Measurements from ENCODE around the gene MYCN.
"Not testable (repeated sequence)": the region's sequence is repeated elsewhere in the genome, so short reads cannot be mapped to it uniquely, and the experiment has no call there.

The MYCN gene

GRCh38 chr2:15950088-15950952 is 10.0 kb downstream of the MYCN start:
- Histone ChIP-seq H3K4me2 (ENCODE audit: low read length) (no peak overlapping the region), H3K27me3 (ENCODE audit: control insufficient read depth, insufficient read depth, low read length) (no peaks in the 10 kb centered on the region), H3K4me1 (ENCODE audit: control insufficient read depth, insufficient read depth, low read length) (no peaks in the 10 kb centered on the region), H3K9ac (ENCODE audit: low read depth, low read length) (no peak overlapping the region), H3K36me3 (ENCODE audit: insufficient read depth, low read length) (no peaks in the 10 kb centered on the region), H3K9me3 (replicated peaks; ENCODE audit: low read length) (no peaks in the 10 kb centered on the region), H3K4me3 (ENCODE audit: low read length) (no peak overlapping the region)

GRCh38 chr2:15951936-15952335 is 11.6 kb downstream of the MYCN start:
- H3K9ac ChIP-seq (ENCODE audit: low read depth, low read length); H3K36me3 ChIP-seq (ENCODE audit: insufficient read depth, low read length); H3K4me1 ChIP-seq (ENCODE audit: control insufficient read depth, insufficient read depth, low read length); H3K4me2 ChIP-seq (ENCODE audit: low read length); H3K4me3 ChIP-seq (ENCODE audit: low read length); H3K9me3 ChIP-seq (replicated peaks; ENCODE audit: low read length); H3K27me3 ChIP-seq (ENCODE audit: control insufficient read depth, insufficient read depth, low read length): not testable (repeated sequence)

GRCh38 chr2:15952451-15953146 is 12.2 kb downstream of the MYCN start:
- Histone ChIP-seq H3K27me3 (ENCODE audit: control insufficient read depth, insufficient read depth, low read length) (no peaks in the 10 kb centered on the region), H3K9ac (ENCODE audit: low read depth, low read length) (no peak overlapping the region), H3K4me3 (ENCODE audit: low read length) (no peak overlapping the region), H3K36me3 (ENCODE audit: insufficient read depth, low read length) (no peaks in the 10 kb centered on the region), H3K4me2 (ENCODE audit: low read length) (no peak overlapping the region), H3K9me3 (replicated peaks; ENCODE audit: low read length) (no peaks in the 10 kb centered on the region), H3K4me1 (ENCODE audit: control insufficient read depth, insufficient read depth, low read length) (no peaks in the 10 kb centered on the region)

- no peaks in the 10 kb centered on the region for H3K27me3 ChIP-seq (ENCODE audit: control insufficient read depth, insufficient read depth, low read length)
- H3K4me2 ChIP-seq (ENCODE audit: low read length): no peak overlapping the region
- no peak overlapping the region for H3K4me3 ChIP-seq (ENCODE audit: low read length)
- no peaks in the 10 kb centered on the region for H3K9me3 ChIP-seq (replicated peaks; ENCODE audit: low read length)
- no peaks in the 10 kb centered on the region for H3K4me1 ChIP-seq (ENCODE audit: control insufficient read depth, insufficient read depth, low read length)
- no peak overlapping the region for H3K9ac ChIP-seq (ENCODE audit: low read depth, low read length)
- H3K36me3 ChIP-seq (ENCODE audit: insufficient read depth, low read length): no peaks in the 10 kb centered on the region
These were observed 12.8 kb downstream of the MYCN start for GRCh38 chr2:15953147-15953630.

GRCh38 chr2:15953891-15954680 is 13.7 kb downstream of the MYCN start:
- H3K9ac ChIP-seq (ENCODE audit: low read depth, low read length): no peak overlapping the region
- H3K4me3 ChIP-seq (ENCODE audit: low read length): no peak overlapping the region
- H3K27me3 ChIP-seq (ENCODE audit: control insufficient read depth, insufficient read depth, low read length): no peaks in the 10 kb centered on the region
- H3K36me3 ChIP-seq (ENCODE audit: insufficient read depth, low read length): no peaks in the 10 kb centered on the region
- H3K9me3 ChIP-seq (replicated peaks; ENCODE audit: low read length): no peaks in the 10 kb centered on the region
- no peak overlapping the region for H3K4me2 ChIP-seq (ENCODE audit: low read length)
- H3K4me1 ChIP-seq (ENCODE audit: control insufficient read depth, insufficient read depth, low read length): no peaks in the 10 kb centered on the region

GRCh38 chr2:15954761-15955160 is 14.4 kb downstream of the MYCN start:
- Histone ChIP-seq H3K4me2 (ENCODE audit: low read length) (no peak overlapping the region), H3K9me3 (replicated peaks; ENCODE audit: low read length) (no peaks in the 10 kb centered on the region), H3K27me3 (ENCODE audit: control insufficient read depth, insufficient read depth, low read length) (no peaks in the 10 kb centered on the region), H3K4me3 (ENCODE audit: low read length) (no peak overlapping the region), H3K4me1 (ENCODE audit: control insufficient read depth, insufficient read depth, low read length) (no peaks in the 10 kb centered on the region), H3K9ac (ENCODE audit: low read depth, low read length) (no peak overlapping the region), H3K36me3 (ENCODE audit: insufficient read depth, low read length) (no peaks in the 10 kb centered on the region)

GRCh38 chr2:15955232-15955988 is 15.1 kb downstream of the MYCN start:
- Histone ChIP-seq H3K4me3 (ENCODE audit: low read length) (no peak overlapping the region), H3K9me3 (replicated peaks; ENCODE audit: low read length) (no peaks in the 10 kb centered on the region), H3K36me3 (ENCODE audit: insufficient read depth, low read length) (no peaks in the 10 kb centered on the region), H3K4me2 (ENCODE audit: low read length) (no peak overlapping the region), H3K4me1 (ENCODE audit: control insufficient read depth, insufficient read depth, low read length) (no peaks in the 10 kb centered on the region), H3K9ac (ENCODE audit: low read depth, low read length) (no peak overlapping the region), H3K27me3 (ENCODE audit: control insufficient read depth, insufficient read depth, low read length) (no peaks in the 10 kb centered on the region)

GRCh38 chr2:15956230-15956629 is 15.9 kb downstream of the MYCN start:
- no peak overlapping the region for H3K9ac ChIP-seq (ENCODE audit: low read depth, low read length)
- H3K4me2 ChIP-seq (ENCODE audit: low read length): no peak overlapping the region
- no peaks in the 10 kb centered on the region for H3K27me3 ChIP-seq (ENCODE audit: control insufficient read depth, insufficient read depth, low read length)

GRCh38 chr2:15956751-15957736 is 16.7 kb downstream of the MYCN start:
- Histone ChIP-seq H3K4me1 (ENCODE audit: control insufficient read depth, insufficient read depth, low read length) (no peaks in the 10 kb centered on the region), H3K36me3 (ENCODE audit: insufficient read depth, low read length) (no peaks in the 10 kb centered on the region), H3K4me2 (ENCODE audit: low read length) (no peak overlapping the region), H3K9ac (ENCODE audit: low read depth, low read length) (no peak overlapping the region), H3K4me3 (ENCODE audit: low read length) (no peak overlapping the region), H3K9me3 (replicated peaks; ENCODE audit: low read length) (no peaks in the 10 kb centered on the region), H3K27me3 (ENCODE audit: control insufficient read depth, insufficient read depth, low read length) (no peaks in the 10 kb centered on the region)

More at GRCh38 chr2:15956230-15956629, 15.9 kb downstream of the MYCN start:
- Histone ChIP-seq H3K9me3 (replicated peaks; ENCODE audit: low read length) (no peaks in the 10 kb centered on the region), H3K4me3 (ENCODE audit: low read length) (no peak overlapping the region), H3K4me1 (ENCODE audit: control insufficient read depth, insufficient read depth, low read length) (no peaks in the 10 kb centered on the region), H3K36me3 (ENCODE audit: insufficient read depth, low read length) (no peaks in the 10 kb centered on the region)
